KBM-7 (cell line): Measurements from ENCODE around the gene TOMM6.

Source experiments
- DNase-seq: peaks from one replicate; pipeline ENCODE4 v3.0.0-alpha.2; 2015
- in situ Hi-C: fragments of 300-500 bp; cut with MboI; formaldehyde crosslinking; loops from 2 replicates; pipeline ENCODE4 v1.14.3; 2020; ENCODE audit warnings: low sequenced_read_pairs, low pct_unique_long_range_greater_than_20kb, mixed read lengths

TOMM6 gene

DNA sequence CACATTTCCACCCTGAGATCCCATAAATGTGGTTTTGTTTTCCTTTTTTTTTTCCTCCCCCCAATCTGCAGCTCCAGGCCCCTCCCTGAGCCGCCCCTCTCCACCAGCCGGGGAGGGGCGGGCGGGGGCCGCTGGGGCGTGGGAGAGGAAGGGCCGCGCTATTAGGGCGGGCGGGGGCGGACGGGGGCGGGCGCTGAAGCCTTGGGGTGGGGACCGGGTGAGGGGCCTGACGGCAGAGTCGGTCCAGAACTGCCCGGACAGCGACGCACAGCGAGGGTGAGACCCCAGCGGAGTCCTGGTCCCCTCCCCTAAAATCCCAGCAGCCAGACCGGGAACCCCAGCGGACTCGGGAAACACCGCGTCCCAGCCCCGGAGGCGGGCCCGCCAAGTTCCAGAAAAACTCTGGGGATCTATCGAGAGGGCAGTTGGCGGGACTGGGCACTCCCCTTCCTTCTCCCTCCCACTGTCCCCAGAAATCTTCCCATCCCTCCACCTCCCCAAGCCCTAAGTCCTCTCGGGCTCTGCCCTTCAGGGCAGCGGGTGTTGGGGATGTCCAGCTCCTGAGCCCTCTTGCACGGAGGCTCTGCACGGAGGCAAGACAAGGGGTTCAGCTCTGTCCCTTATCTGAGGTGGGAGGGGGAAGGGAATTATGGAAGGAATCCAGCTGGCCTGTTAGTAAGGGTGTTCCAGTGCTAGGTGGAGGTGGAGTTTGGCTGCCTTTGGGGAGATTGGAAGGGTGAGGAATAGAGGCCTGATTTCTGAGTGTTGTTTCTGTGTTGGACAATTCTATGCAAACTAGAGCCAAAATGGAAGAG, 6.7 kb upstream of the TOMM6 start, which contains the start of gene PRICKLE4:
Gene PRICKLE4 (plus strand): TSS at position 232 of the 815 bp plus-strand sequence. CDS start 2,692 bp downstream, outside the sequence.
- in situ Hi-C loops: loop anchor here (10.0 kb wide), 1 partner anchor 264 kb away; no protein-coding TSS in a partner anchor
- no peak for DNase-seq

DNA sequence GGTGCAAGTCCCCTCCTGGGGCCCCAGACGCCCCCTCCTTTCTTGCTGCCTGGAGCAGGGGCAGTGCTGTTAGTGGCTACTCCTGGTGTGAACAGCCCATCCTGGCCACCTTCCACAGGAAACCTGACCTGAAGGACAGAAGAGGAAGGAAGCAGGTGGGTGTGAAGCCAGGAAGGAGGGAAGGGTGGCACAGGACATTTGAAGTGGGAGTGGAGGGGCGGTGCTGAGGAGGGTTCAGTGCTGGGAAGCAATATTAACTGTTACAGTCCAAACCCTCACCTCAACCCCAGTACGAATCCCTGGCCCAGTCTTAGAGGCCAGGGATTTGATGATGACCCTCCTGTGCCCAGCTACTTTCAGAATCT, 6.1 kb upstream of the TOMM6 start:
- in situ Hi-C loops: loop anchor here (10.0 kb wide), 1 partner anchor 263 kb away; no protein-coding TSS in a partner anchor

GRCh38 chr6:41783106-41783780, 4.3 kb upstream of the TOMM6 start:
- no peak for DNase-seq
- in situ Hi-C loops: loop anchor here (10.0 kb wide), 1 partner anchor 262 kb away; no protein-coding TSS in a partner anchor

More for the DNA sequence above, 6.1 kb upstream of the TOMM6 start:
- peak; percentile 46 for DNase-seq

DNA sequence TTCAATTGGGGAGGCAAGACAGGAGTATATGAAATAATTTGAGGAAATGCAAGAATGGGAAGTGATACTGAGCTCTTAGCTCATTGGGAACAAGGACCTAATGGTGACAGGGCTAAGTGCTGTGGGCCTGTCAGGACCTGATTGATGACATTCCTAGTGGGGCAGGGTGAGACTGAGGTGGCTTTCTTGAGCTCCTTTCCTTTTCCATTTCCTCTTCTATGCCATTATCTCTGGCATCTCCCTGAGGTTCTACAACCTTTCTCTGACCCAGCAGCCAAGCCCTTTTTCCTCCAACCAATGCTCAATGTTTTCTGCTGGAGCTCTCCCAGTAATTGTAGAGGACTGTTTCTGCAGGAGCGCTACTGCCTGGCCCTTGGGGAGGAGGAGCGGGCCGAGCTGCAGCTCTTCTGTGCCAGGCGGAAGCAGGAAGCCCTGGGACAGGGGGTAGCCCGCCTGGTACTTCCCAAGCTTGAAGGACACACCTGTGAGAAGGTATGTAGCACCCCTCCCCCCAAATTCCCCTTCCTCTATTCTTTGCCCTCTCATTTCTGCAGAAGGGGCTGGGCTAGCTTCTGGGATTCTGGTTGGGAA, 2.8 kb upstream of the TOMM6 start:
- DNase-seq: peak; percentile 49
- in situ Hi-C loops: loop anchor here (10.0 kb wide), 1 partner anchor 260 kb away; no protein-coding TSS in a partner anchor

GRCh38 chr6:41785254-41785653, 2.2 kb upstream of the TOMM6 start:
- in situ Hi-C loops: loop anchor here (10.0 kb wide), 1 partner anchor 260 kb away; no protein-coding TSS in a partner anchor
- DNase-seq: no peak

DNA sequence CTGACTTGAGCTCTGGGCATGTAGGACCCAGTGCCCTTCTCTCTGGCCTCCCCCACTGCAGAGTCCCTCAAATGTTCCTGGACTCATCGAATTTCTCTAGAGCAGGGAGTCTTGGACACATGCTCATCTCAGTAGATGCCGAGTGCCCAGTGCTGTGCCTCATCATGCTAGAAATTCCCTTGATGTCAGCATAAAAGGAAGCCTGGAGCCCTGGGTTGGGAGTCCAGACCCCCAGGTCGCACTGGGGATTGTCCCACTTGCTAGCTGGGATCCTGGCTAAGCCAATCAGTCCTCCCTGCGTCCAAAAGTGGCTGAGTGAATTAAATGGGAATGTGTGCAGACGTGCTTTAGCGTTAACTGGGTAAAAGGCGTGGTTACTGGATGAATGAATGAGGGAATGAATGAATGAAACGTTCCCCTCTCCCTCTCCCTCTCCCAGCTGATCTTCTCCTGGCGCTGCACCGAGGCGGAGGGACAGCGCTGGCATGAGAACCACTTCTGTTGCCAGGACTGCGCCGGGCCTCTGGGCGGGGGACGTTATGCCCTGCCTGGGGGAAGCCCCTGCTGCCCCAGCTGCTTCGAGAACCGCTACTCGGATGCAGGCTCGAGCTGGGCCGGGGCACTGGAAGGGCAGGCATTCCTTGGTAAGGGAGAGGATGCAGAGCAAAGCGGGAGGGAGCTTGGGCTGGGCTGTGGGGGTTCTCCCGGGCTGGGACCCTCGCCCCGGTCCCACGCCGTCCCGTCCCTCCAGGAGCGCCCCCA, 1.6 kb upstream of the TOMM6 start:
- in situ Hi-C loops: loop anchor here (10.0 kb wide), 1 partner anchor 259 kb away; no protein-coding TSS in a partner anchor
- DNase-seq: no peak

DNA sequence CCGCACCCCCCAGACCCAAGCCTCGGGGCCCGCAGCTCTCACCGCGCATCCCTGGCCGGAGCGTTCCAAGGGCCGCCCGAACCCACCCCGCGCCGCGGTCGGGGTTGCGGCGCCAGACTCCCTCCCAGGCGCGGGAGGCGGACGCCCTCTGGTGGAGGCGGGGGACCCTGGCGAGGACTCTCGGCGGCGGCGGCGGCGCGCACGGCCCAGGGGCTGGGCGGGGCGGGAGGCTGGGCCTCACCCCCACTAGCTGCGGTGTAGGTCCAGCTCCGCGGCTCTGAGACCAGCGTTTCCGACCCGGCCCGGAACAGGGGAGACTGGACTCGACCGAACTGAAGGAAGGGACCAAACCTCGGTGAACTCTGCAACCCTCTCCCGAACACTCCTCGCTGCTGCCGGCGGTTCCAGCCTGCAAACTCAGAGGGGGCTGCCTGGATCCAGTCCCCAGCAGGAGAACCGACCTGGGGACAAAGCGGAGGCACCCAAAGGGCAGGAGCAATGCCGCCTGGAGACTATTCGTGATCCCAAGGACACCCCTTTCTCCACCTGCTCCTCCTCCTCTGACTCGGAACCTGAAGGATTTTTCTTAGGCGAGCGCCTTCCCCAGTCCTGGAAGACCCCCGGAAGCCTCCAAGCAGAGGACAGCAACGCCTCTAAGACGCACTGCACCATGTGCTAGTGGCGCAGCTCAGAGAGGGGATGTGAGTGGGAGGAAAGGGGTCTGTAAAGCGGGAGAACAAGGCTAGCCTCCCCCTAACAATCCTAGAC, 859 bp upstream of the TOMM6 start:
- peak; percentile 76 for DNase-seq
- in situ Hi-C loops: loop anchor here (10.0 kb wide), 1 partner anchor 258 kb away; no protein-coding TSS in a partner anchor

- DNase-seq: no peak
- in situ Hi-C loops: loop anchor here (10.0 kb wide), 1 partner anchor 255 kb away; no protein-coding TSS in a partner anchor
Observed at GRCh38 chr6:41789390-41789724, 1.9 kb downstream of the TOMM6 start.

DNA sequence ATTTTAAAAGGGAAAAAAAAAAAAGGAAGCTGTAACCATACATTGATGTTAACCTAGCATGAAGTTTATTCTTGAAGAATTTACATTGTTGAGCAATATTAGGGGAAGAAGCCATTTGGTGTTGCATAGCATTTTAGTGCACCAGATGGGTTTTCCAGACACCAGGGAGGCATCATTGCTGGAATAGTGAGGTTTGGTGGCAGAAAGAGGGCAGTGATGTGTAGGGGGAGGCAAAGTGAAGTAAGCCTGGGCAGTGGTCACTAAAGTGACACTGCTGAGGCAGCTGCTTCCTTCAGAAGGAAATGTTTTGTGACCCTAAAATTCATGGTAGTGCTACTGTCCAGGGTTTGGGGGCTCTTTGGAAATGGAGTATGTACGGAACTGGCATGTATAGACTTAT, 2.6 kb downstream of the TOMM6 start:
- DNase-seq: no peak
- in situ Hi-C loops: no loop called here

GRCh38 chr6:41791305-41791704, 3.8 kb downstream of the TOMM6 start:
- in situ Hi-C loops: no loop called here

GRCh38 chr6:41791984-41792383, 4.5 kb downstream of the TOMM6 start:
- DNase-seq: no peak
- in situ Hi-C loops: no loop called here

More at GRCh38 chr6:41791305-41791704, 3.8 kb downstream of the TOMM6 start:
- DNase-seq: no peak

DNA sequence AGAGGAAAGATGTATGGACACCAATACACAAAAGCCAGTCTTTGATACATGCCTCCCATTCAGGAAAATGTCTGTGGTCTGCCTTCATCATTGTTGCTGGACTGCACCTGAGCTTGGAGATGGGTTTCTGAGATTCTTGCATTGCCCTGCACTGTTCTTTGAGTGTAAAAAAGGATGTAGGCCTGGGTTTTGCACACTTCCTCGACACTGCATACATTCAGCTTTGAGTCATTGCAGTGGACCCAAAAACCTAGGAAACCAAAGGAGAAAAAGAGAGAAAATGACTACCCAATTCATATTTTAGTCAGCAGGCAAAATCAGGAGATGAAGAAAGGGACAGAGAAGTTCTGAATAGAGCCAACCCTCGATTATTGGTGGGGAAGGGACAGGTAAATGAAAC, 9.0 kb downstream of the TOMM6 start:
- no peak for DNase-seq
- in situ Hi-C loops: no loop called here

DNA sequence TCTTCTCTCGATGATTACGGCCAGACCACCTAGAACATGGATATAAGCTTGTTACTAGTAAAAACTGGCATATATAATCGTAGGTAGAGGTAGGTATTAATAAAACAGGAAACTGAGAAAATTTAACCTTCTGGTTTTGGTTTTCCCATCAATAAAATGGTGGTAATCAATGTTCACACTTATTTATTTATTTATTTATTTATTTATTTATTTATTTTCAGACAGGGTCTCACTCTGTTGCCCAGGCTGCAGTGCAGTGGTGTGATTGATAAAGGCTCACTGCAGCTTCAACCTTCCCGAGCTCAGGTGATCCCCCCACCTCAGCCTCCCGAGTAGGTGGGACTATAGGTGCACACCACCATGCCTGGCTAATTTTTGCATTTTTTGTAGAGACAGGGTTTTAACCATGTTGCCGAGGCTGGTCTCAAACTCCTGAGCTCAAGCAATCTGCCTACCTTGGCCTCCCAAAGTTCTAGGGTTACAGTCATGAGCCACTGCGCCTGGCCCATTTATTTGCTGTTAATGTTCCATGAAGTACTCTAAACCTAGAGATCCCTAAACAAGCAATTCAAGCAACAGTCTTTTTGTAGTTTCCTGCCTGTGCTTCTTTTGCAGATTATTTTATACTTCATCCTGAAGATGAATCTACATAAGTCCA, 11.5 kb downstream of the TOMM6 start:
- in situ Hi-C loops: no loop called here
- DNase-seq: no peak

- in situ Hi-C loops: no loop called here
- no peak for DNase-seq
Observed at GRCh38 chr6:41799559-41799911, 12.0 kb downstream of the TOMM6 start.

GRCh38 chr6:41801380-41801779, 13.9 kb downstream of the TOMM6 start:
- peak; percentile 38 for DNase-seq
- in situ Hi-C loops: no loop called here

DNA sequence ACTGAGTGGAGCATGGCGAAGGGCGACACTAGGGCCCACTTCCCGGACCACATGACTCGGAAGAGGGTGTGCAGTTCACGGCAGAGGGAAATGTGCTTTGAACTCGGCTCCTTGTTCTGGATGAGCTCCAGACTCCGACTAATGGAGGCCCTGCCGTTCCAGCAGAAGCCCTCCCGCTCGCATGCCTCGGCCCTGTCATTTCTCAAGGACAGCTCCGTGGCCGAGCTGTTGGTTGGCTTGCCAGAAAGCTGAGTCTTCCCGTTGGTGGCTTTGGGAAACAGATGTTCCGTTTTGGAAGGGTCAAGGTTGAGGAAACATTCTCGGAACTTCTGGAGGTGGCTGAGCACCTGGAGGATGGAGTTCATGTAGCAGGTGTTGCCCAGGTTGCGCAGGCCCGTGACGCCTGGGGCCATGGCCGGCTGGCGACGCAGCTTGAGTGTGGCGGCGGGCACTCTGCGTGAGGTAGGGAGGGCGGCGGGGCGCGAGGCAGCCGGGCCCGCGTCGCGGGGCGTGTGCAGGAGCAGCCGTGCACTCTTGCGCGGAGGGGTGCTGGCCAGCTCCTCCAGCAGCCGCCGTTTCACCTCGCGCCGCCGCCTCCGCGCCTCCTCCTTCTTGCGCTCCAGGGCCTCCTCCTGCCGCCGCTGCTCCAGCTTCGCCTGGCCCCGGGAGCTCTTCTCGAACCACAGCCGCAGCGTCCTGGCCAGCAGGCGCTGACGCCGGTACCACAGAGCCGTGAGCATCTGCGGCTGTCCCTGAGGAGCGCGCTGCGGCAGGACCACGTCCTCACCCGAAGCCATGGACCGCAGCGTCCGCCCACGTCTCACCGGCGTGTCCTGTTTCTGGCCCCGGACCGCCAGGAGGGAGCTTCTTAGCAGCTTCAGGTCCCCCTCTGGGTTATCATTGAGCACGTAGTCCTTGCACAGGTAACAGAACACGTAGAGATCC, 18.6 kb downstream of the TOMM6 start:
- in situ Hi-C loops: no loop called here
- no peak for DNase-seq

DNA sequence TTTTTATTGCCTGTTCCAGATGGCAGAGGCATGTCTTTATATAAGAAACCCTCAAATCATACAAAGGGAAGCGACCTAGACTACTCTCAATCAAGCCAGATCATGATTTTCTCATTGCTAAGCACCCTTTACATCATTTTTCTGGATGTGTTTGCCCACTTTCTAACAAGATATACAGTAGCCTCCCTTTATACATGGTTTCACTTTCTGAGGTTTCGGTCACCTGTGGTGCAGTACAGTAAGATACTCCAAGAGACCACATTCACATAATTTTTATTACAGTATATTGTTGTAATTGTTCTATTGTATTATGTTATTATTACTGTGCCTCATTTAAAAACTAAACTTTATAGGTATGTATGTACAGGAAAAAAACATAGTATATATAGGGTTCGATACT, 23.6 kb downstream of the TOMM6 start:
- no peak for DNase-seq
- in situ Hi-C loops: no loop called here
